Right kidney (tissue), 9 donors: ENCODE data around the gene CACNB3.
A peak's percentile ranks its signal among the peaks of the same experiment; 100 is the strongest.

ENCODE experiments used
- DNase-seq: peaks from one replicate; pipeline ENCODE4 v3.0.0-alpha.2; 2016
- long read RNA-seq, 8 donors: transcript quantifications; one replicate each; lab custom pipeline, GENCODE V29; 2026

Gene CACNB3
- long read RNA-seq, donor 1, partial matches to known transcripts = 15 of 20 reads
- long read RNA-seq, donor 1, other reads (novel, unspliced or antisense) = 0 of 20 reads
- long read RNA-seq, donor 2, partial matches to known transcripts = 0 of 1 reads
- long read RNA-seq, donor 2, other reads (novel, unspliced or antisense) = 0 of 1 reads
- long read RNA-seq, donor 3, partial matches to known transcripts = 8 of 12 reads
- long read RNA-seq, donor 3, other reads (novel, unspliced or antisense) = 0 of 12 reads
- long read RNA-seq, donor 4, partial matches to known transcripts = 0 of 1 reads
- long read RNA-seq, donor 4, other reads (novel, unspliced or antisense) = 0 of 1 reads
- long read RNA-seq, donor 5, partial matches to known transcripts = 0 of 6 reads
- long read RNA-seq, donor 5, other reads (novel, unspliced or antisense) = 0 of 6 reads
- long read RNA-seq, donor 6, partial matches to known transcripts = 96 of 100 reads
- long read RNA-seq, donor 6, other reads (novel, unspliced or antisense) = 0 of 100 reads
- long read RNA-seq, donor 7, transcript CACNB3-224 (1 exons, 1,712 nt) = major isoform, 5 of 13 reads
- long read RNA-seq, donor 7, partial matches to known transcripts = 5 of 13 reads
- long read RNA-seq, donor 7, other reads (novel, unspliced or antisense) = 0 of 13 reads
- long read RNA-seq, donor 8, partial matches to known transcripts = 0 of 5 reads
- long read RNA-seq, donor 8, other reads (novel, unspliced or antisense) = 0 of 5 reads

DNA sequence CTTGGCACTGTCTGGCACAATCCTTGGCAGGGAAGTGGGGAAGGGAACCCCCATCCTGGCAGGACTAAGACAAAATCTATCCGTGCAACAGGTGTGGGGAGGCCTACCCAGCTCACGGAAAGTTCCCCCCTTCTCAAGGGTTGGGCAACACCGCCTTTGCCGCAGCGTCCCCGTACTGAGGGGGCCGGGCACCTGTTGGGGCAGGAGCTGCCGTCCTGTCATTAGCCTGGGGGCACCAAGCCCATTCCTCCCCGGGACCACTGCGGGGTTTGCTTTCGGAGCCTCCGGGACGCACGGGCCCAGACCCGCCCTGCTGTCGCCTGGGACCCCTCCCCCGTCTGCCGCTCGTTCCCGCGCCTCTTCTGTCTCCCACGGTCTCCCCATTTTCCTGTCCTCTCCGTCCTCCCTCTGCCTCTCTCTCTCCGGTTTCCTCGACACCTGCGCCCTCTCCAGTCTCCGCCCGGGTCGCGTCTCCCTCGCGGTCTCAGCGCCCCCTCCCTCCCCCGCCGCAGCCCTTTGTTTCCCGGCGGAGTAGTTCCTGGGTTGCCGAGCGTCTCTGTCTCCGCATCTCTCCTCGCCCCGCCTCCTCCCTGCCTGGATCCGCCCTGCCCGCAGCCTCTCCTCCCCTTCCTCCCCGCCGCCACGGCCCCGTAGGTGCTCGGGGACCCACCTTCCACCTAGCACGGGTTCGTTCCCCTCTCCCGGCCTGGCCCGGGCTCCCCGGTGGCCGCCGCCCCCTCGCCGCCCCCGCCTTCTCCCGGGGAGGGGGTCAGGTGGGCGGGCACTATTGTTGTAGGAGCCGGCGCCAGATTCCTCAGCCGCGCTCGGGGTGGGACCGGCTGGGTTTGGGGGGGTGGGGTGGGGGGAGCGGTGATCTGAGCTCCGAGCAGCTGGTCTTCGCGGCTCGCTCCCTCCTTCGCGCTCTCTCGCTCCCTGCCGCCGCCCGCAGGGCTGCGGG lies at the start of gene CACNB3:
Gene CACNB3 (plus strand): TSS at position 624 of the 958 bp plus-strand sequence. CDS start 434 bp downstream, outside the sequence.
- peak; percentile 81 for DNase-seq

- DNase-seq = no peak
These were observed 49.6 kb upstream of the CACNB3 start for GRCh38 chr12:48768736-48769135.

- no peak for DNase-seq
These were observed 47.5 kb upstream of the CACNB3 start for GRCh38 chr12:48770756-48771155.

DNA sequence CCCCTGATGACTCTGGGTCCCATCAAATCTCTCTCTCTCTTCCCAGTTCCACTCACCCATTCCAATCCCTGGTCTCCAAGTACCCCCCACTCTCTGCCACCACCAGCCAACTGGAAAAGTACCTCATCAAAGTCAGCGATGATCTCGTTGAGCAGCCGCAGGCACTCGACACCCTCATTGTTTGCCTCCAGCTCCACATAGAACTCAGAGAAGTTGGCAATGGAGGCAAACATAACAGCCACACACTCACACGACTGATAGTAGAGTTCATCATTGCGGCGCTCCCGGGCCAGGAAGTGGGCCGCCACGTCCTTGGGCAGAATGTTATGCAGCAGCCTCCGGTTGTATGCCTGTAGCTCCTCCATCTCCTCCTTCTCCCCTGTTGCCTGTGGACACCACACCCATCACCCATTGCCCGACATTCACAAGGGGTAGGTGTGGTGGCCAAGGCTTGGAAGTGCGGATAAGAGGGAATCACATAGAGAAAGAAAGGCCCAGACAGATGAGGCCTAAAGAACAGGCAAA lies 46.6 kb upstream of the CACNB3 start:
- DNase-seq = no peak

- no peak for DNase-seq
These were observed 44.6 kb upstream of the CACNB3 start for GRCh38 chr12:48773686-48774085.

DNA sequence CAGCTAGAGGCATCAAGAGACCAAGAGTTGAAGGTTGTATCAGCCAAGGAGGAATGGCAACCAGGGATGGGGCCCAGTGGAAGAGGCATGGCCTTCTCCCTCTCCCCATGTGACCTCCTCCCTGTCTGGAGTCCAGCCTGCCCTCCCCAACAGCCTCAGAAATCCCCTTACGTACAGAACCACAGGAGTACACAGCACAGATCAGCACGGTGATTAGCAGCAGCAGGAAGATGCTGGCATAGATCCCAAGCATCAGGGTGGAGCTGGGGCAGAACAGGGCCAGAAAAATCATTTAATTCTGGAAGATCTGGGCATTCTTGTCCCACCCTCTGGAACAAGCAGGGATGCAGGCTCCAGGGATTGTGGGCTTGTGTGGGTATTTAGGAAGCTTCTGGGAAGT lies 43.8 kb upstream of the CACNB3 start:
- DNase-seq = no peak

GRCh38 chr12:48775299-48775698 lies 43.0 kb upstream of the CACNB3 start:
- no peak for DNase-seq

GRCh38 chr12:48775991-48776649 lies 42.2 kb upstream of the CACNB3 start:
- no peak for DNase-seq

DNA sequence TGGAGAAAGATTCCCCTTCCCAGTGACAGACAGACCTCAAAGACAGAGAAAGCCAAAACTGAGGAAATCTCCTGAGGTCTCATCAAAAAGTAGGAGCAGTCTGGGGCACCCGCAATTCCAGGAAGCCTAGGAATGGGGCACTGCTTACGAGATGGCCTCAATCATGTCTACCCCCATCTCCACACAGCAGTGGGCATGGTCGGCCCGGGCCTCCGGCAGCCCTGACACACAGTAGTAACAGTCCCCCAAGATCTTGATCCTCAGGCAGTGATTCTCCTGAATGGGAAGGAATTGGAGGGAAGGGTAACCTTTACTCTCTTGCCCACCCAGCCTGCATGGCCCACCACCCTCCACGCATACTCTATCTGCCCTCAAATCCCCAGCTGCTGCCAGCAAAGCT lies 41.3 kb upstream of the CACNB3 start:
- no peak for DNase-seq

GRCh38 chr12:48777501-48778400 lies 40.5 kb upstream of the CACNB3 start:
- DNase-seq = no peak

GRCh38 chr12:48779869-48780268 lies 38.4 kb upstream of the CACNB3 start:
- no peak for DNase-seq

GRCh38 chr12:48780381-48781025 lies 37.8 kb upstream of the CACNB3 start:
- no peak for DNase-seq

DNA sequence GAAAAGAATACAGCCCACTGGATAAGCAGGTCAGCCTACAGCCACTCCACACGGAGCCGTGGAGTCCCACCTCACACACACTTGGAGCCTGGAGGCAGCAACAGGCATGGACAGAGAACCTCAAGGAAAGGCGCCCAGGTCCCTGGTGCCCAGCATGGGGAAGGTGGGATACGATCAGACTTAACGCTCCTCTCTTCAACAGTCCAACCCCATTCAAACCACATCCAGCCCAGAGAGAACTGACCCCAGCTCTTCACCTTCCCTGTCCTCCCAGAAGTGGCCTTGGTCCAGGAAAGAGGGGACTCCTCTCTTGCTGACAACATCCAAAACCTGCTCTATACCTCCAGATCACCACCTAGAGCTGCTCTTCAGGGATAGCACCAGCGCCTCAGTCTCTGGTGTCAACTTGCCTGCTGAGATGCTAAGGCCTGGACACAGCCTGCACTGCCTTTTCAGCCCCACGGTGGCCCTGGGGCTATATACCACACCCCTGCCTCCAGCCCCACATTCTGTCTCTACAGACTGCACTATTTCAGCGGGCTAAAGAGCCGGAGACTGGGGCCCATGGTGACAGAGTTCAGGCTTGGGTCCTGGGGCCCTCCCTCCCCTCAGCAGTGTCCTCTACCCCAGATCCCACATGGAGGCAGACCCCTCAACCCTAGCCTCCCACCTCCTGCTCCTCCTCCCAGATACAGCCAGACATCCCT lies 36.4 kb upstream of the CACNB3 start:
- DNase-seq = no peak

- DNase-seq = no peak
These were observed 35.6 kb upstream of the CACNB3 start for GRCh38 chr12:48782457-48783395.

DNA sequence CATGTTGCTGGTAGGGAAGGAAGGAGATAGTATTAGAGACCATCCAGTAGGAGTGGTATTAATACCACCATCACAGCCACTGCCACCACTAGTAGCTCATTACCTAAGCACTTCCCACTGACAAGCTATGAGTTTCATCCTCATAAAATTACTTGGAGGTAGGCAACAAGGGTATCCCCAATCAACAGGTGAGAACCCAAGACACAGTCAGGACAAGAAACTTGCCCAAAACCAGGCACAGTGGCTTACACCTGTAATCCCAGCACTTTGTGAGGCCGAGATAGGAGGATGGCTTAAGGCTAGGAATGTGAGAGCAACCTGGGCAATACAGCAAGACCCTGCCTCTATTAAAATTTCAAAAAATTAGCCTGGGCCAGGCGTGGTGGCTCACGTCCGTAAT lies 34.9 kb upstream of the CACNB3 start:
- DNase-seq = no peak

DNA sequence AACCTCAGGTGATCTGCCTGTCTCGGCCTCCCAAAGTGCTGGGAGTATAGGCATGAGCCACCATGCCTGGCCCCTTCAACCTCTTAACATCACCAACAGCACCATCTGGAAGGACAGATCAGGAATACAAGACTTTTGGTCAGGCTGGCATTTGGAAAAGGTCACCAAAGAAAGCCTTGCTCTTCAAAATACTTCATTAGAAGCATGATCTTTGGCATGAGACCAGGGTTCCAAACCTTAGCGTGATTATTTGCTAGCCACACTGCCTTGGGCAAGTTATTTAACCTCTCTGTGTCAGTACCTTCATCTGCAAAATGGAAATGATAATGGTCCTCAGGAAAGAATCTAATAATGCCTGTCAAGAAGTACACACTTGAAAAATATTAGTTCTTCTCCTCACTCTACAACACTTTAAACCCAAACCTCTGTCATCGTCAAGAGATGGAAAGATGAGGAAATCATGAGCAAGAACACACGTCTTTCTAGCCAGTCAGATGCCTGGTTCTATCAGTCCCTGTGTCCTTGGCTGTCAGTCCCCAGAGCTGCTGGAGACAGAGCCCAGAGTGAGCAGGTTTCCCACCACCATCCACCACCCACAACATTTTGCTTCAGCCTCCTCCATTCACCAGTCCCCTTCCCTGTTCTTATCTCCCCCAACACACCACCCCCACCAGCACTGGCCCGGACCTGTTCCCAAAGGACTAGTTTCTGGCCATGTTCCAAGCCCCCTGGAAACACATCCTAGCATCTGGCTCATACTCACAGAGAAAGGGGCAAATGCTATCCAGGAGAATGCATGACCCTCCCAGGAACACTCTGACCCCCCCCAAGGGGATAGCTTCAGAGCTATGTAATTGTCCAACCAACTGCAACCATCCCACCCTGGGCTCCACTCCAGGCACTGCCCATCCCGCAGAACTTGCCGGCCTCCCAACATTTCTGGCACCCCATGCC lies 31.4 kb upstream of the CACNB3 start:
- no peak for DNase-seq
